Bone marrow (tissue), 2 donors: ENCODE data around the gene SNX27.
"Not testable (repeated sequence)": the region's sequence is repeated elsewhere in the genome, so short reads cannot be mapped to it uniquely, and the experiment has no call there.

Experiments
- DNase-seq, 2 donors: peaks; one replicate each; lab custom pipeline; 2025; lab: John Stamatoyannopoulos, UW

Gene SNX27

DNA sequence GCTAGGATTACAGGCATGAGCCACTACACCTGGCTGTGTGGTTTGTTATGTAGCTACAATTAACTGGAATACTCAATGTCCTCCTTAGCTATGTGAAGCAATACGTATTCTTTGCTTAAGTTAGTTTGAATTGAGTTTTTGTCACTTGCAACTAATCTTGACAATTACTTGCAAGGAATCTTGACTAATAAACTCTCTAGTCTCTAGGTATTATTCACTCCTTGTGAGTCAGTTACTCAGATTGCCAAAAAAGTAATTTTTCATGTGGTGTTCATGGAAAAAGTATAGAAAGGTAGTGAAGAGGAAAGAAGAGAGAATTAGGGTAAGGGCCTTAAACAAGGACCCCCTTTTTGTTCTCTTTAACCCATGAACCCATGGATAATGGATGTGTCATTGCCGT lies 7.6 kb upstream of the SNX27 start:
- no peak for DNase-seq

DNA sequence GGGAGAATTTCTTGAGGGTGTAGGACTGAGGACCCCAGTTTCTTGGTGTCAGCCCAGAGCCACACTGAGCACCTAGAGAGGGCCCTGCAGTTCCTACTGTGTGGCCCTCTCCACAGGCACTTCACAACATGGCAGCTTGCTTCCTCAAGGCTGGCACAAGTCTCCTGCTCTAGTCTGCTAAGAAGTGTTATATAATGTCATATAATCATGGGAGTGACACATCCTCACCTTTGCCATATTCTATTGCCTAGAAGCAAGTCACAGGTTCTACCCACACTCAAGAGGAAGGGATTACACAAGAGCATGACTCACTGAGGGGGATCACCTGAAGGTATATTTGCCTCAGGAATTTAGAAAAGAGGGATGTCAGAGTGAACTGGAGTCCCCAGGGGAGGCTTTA lies 5.5 kb upstream of the SNX27 start:
- DNase-seq = no peak

DNA sequence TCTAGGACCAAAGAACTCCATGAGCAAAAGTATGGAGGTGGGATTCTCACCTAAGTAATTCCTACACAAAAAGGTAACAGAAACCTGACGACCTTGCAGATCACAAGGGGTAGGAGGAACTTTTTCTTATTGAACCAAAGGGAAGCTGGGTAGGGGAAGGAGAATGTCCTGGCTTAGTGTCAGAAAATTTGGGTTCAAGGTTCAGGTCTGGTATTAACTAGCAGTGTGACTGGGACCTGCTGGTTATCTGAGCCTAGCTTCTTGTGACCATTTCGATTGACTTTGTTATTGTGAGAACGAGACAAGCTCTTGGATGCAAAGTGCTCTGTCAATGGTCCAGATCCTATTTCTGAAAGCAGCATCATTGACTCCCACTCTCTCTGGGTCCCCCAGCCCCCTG lies 5.0 kb upstream of the SNX27 start:
- DNase-seq = no peak

DNA sequence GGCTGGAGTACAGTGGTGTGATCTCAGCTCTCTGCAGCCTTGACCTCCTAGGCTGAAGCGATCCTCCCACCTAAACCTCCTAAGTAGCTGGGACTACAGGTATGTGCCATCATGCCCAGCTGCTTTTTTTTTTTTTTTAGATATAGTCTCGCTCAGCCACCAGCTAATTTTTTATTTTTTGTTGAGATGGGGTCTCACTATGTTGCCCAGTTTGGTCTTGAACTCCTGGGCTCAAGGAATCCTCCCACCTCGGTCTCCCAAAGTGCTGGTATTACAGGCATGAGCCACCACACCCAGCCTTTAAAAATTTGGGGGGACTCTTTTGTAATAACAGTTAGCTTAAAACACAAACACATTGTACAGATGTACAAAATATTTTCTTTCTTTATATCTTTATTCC lies 1.7 kb upstream of the SNX27 start:
- DNase-seq = no peak

- DNase-seq = peak; percentile 18 to 38
These were observed 511 bp upstream of the SNX27 start for GRCh38 chr1:151611288-151611790.

DNA sequence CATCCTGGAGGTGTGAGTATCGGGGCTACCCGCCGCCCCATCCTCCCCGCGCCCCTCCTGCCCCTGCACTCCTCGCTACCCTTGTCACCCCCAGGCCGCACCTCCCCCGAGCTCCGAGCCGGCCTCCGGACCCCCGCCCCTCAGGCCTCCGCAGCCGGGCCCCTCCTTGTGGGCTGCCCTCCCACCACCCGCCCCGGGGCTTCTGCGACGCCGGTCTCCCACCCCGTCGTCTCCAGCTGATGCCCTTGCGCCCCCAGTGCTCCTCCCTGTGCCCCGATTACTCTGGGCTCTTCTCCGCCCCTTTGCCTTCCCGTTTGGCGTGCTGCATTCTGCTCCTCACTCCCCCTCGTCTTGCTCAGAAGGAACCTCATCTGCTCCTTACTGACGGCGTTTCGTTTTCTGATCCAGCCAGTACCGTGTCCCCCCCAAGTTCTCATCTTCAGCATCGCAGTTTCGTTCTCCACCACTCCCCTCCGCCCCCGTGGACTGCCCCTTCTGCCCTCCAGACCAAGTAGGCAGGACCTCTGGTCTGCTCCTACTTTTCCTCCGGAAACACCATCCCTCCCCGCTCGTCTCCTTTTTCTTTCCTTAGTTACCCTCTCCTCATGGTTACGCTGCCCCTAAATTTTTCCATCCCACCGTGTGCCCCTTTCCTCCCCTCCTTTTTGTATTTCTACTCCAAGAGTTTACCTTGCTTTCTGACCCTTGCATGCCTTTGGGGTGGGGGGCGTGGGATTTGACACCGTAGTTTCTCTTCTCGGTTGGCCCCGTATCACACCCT lies 841 bp downstream of the SNX27 start:
- peak; percentile 16 to 40 for DNase-seq

DNA sequence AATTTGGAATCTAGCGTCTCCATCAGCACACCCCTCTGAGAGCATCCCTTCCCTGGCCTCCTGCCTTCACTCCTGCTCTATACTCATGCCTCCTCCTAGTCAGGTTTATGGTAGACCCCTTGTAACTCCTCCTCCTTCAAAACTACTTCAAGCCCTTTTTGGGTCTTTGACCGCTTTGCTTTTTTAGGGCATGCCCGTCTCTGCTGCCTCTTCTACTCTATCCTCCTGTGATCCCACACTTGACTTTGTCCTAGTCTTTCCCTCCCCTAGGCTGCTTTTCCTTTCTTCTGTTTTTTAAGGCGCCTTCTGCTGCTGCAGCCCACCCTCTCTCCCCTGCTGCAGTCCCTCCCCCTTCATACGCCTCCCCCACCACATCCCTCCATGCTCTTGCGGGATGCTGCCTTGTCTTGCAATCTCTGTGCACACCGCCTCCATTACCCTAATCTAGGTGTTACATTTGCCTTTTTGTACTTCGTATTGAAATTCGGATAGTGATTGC lies 1.5 kb downstream of the SNX27 start:
- DNase-seq = no peak

GRCh38 chr1:151615711-151616504 lies 4.1 kb downstream of the SNX27 start:
- no peak for DNase-seq

DNA sequence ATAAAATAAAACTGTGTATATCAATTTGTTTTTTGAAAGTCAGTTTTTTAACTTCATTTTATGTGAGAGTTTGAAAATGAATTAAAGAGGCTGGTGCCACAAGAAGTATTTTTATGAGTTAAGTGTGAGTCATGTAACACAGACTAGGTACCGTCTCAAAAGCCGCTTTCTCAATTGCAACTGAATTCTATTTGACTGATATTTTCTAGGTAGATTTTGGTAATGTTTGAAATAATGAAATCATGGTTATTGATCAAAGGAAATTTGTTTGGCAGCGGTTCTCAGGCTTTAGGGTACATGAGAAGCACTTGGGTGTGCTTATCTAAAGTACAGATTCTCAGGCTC lies 4.6 kb downstream of the SNX27 start:
- DNase-seq = no peak

DNA sequence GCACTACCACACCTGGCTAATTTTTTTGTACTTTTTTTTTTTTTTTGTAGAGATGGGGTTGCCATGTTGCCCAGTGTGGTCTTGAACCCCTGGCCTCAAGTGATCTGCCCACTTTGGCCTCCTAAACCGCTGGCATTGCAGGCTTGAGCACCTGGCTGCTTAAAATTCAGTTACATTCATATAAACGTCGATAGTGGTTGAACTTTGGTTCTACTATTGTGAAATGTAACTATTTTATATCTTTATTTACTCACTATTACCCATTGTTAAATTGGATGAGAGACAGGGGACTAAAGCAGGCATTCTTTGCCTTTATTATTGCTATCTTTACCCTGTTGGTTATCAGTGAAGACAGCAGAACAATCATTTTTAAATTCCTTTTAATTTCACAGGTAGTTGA lies 6.2 kb downstream of the SNX27 start:
- DNase-seq = no peak

DNA sequence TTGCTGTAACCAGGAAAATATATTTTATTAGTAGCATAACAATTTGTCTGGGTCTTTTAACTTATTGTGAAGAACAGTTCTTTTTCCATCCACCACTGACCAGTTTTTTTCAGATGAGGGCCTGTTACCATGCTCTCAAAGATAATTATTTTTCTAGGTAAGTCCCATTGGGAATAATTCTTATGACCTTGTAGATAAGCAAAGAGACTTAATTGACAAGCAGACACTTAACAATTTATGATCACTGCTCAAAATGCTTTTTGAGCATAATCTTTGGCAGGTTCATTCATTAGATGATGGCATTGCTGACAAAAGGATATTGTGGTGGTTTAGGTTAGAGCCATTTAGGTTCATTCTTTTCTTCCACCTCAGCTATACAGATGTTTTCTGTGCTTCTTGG lies 6.6 kb downstream of the SNX27 start:
- DNase-seq = no peak

GRCh38 chr1:151618996-151619395 lies 7.1 kb downstream of the SNX27 start:
- not testable (repeated sequence) for DNase-seq

DNA sequence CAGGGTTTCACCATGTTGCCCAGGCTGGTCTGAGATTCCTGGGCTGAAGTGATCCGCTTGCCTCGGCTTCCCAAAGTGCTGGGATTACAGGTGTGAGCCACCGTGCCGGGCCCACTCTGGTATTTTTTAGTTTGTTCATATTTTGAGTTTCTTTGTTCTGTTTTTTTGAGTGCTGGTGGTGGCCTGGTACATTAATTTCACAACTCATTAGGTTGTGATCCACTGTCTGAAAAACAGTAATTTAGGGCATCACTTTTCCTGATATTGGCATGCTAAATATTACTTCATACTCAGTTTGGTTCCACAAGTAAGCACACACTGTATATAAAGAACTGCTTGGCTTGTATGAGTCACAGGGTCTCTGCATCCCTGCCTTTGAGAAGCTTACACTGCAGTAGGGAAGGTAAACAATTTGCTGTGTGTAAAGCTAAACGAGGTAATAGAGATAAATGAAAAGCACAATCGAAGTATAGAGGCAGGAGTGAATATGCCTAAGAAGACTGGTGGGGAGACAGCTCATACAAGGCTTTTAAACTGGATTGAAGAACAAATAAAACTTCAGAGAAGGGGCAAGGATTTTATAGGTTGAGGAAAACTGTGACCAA lies 7.7 kb downstream of the SNX27 start:
- peak in 1 of 2 donors; percentile 9 for DNase-seq

GRCh38 chr1:151620286-151620685 lies 8.4 kb downstream of the SNX27 start:
- DNase-seq = no peak

DNA sequence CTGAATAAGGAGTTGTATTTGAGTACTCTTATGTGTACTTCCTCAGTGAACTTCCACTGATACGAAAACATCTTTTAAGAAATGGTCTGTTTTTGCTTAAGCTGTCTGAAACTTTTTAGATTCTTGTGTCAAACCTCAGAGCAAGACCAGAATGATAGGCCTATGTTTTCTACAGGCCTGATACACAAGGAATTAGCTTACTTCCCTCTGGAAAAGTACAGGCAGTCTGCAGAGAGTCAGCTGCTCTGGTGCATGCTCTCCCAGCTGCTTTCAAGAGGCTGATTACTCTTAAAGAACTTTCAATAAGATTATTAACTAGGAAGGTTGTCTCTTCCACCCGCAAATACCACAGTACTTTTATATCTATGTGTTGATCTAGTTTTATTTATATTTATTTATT lies 9.5 kb downstream of the SNX27 start:
- DNase-seq = no peak

DNA sequence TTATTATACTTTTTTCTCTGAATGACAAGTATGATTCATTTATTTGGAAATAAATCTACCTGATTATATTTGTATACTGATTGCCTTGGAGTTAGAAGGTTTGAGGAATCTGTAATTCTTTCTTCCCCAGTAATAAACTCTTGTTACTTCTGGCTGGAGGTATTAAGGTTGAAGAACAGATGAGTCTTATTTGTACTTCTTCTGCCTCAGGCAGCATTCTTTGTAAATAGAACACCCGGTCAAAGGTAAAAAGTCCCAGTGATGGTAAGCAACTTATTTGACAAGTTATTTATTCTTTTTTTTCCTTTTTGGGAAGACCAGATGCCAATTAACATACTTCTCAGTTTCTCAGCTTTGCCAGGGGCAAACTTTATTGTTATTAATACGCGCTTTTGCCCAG lies 12.9 kb downstream of the SNX27 start:
- no peak for DNase-seq

DNA sequence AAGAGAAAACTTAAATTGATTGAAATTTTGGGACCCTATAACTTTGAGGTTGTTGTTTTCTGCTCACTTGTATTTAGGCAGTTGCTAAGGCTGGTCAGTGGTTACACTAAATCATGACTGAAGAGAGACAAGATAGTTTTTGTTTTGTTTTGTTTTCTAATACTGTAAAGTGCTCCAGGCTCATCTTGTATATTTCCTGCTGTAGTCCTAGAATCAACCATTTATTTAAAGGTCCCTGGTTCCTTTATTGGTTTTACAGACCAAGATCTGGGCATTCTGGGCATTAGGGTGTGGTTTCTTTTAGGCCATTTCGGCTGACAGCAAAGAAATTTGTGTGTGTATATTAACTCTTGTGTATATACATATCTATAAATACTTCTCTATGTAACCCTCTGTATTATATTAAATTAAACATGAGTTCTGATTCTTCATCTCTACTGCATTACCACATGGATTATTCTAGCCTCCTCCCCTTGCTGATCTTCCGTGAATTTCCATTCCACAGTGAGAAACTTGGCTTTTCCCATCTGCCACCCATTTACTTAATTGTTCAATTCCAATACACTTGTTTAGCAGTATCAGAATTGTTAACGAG lies 15.0 kb downstream of the SNX27 start:
- no peak for DNase-seq

DNA sequence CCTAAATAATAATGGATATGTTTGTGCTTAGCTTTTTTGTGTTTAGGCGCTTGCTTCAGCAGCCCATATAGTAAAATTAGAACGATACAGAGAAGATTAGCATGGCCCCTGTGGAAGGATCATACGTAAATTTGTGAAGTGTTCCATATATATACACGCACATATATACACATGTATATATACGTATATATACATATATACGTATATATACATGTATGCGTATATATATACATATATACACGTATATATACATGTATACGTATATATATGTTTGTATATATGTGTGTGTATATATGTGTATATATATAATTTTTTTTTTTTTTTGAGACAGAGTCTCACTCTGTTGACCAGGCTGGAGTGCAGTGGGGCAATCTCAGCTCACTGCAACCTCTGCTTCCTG lies 17.4 kb downstream of the SNX27 start:
- no peak for DNase-seq

DNA sequence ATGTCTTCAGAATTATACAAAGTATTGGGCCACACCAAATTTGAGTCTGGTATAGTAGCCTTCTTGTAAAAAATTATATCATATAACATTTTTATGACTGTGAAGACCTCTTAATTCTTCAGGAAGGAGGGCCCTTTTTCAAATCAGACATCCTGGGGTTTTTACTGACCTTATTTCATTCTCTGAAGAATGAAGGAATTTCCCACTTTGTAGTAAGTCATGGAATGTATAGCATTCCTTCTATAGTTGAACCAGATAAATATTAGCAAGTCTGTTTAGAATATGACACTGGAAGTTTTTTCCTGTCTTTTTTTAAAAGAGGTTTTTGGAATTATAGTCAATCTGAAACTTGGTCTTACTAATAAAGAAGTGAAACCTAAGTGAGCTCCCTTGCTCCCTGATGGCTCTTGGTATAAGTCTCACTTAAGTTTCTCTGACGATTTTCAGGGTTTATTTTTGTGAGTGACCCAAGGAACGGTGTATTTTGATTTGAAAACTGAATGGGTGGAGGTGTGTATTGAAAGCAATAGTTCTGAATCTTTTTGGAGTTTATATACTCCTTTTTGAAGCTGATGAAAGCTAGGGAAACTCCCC lies 23.7 kb downstream of the SNX27 start:
- no peak for DNase-seq

GRCh38 chr1:151638074-151638775 lies 26.4 kb downstream of the SNX27 start:
- DNase-seq = no peak

DNA sequence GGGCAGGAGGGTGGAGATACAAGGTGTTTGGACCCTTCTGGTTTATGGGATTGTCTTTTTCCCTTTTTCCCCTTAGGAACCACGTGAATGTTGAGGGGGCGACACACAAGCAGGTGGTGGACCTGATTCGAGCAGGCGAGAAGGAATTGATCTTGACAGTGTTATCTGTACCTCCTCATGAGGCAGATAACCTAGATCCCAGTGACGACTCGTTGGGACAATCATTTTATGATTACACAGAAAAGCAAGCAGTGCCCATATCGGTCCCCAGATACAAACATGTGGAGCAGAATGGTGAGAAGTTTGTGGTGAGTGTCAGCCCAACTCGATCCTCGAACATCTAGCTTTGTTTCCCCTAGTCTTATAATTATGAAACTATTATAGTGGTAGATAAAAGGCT lies 27.0 kb downstream of the SNX27 start:
- no peak for DNase-seq
